SK-N-DZ (cell line): ENCODE results near the gene ANKRD65.

Source experiments
- DNase-seq: peaks from one replicate; pipeline ENCODE4 v3.0.0-alpha.2; 2015; ENCODE audit warnings: low spot score

The ANKRD65 gene

GRCh38 chr1:1442069-1442770 is 21.1 kb upstream of the ANKRD65 start:
- no peak for DNase-seq

- DNase-seq, result no peak
Measured at GRCh38 chr1:1441002-1441888, 20.2 kb upstream of the ANKRD65 start.

- no peak for DNase-seq
Measured at GRCh38 chr1:1440262-1441001, 19.4 kb upstream of the ANKRD65 start.

GRCh38 chr1:1439546-1440261 is 18.6 kb upstream of the ANKRD65 start:
- DNase-seq, result no peak

- no peak for DNase-seq
Measured at GRCh38 chr1:1438531-1439381, 17.7 kb upstream of the ANKRD65 start.

- DNase-seq, result no peak
Measured at GRCh38 chr1:1437904-1438376, 16.9 kb upstream of the ANKRD65 start.

GRCh38 chr1:1437033-1437903 is 16.2 kb upstream of the ANKRD65 start:
- no peak for DNase-seq

- DNase-seq, result no peak
Measured at GRCh38 chr1:1436630-1437032, 15.6 kb upstream of the ANKRD65 start.

- no peak for DNase-seq
Measured at GRCh38 chr1:1435911-1436629, 15.0 kb upstream of the ANKRD65 start.

GRCh38 chr1:1435106-1435903 is 14.2 kb upstream of the ANKRD65 start, which contains the start of gene VWA1:
TSS of gene VWA1 (plus strand) at chr1:1435690. CDS start at chr1:1435749, 59 bp downstream.
- DNase-seq, result no peak

GRCh38 chr1:1434824-1435105 is 13.7 kb upstream of the ANKRD65 start:
- no peak for DNase-seq

- no peak for DNase-seq
Measured at GRCh38 chr1:1434131-1434823, 13.2 kb upstream of the ANKRD65 start.

- no peak for DNase-seq
Measured at GRCh38 chr1:1433804-1434130, 12.7 kb upstream of the ANKRD65 start.

- no peak for DNase-seq
Measured at GRCh38 chr1:1432951-1433803, 12.1 kb upstream of the ANKRD65 start.

GRCh38 chr1:1432274-1432950 is 11.3 kb upstream of the ANKRD65 start:
- DNase-seq, result no peak

- no peak for DNase-seq
Measured at GRCh38 chr1:1431845-1432273, 10.8 kb upstream of the ANKRD65 start.
